NOMO-1 treated with DMSO at 0.1 percent for 48 hours (cell line): ENCODE data around the gene DLG1.
A peak's percentile ranks its signal among the peaks of the same experiment; 100 is the strongest.

Experiments used
- DNase-seq: peaks from one replicate; lab custom pipeline; 2025; ENCODE audit not compliant: unreplicated experiment; lab: John Stamatoyannopoulos, UW

DLG1 gene

GRCh38 chr3:197002701-197003454 lies 295.5 kb downstream of the DLG1 start:
- peak; percentile 78 for DNase-seq

GRCh38 chr3:197001972-197002700 lies 296.3 kb downstream of the DLG1 start:
- peak; percentile 9 for DNase-seq

- DNase-seq = peak; percentile 13
Observed at GRCh38 chr3:197001106-197001971, 297.1 kb downstream of the DLG1 start.

- DNase-seq = peak; percentile 34
Observed at GRCh38 chr3:197000211-197000610, 298.2 kb downstream of the DLG1 start.

GRCh38 chr3:196998966-196999760 lies 299.2 kb downstream of the DLG1 start:
- no peak for DNase-seq

GRCh38 chr3:196997311-196997710 lies 301.1 kb downstream of the DLG1 start:
- DNase-seq = no peak

- no peak for DNase-seq
Observed at GRCh38 chr3:196996454-196997265, 301.8 kb downstream of the DLG1 start.

GRCh38 chr3:196995646-196996355 lies 302.6 kb downstream of the DLG1 start:
- DNase-seq = no peak

GRCh38 chr3:196995027-196995426 lies 303.4 kb downstream of the DLG1 start:
- no peak for DNase-seq

- no peak for DNase-seq
Observed at GRCh38 chr3:196994056-196994455, 304.4 kb downstream of the DLG1 start.
